HepG2 (cell line): ENCODE data around the gene FAF1. TPM values are rescaled to one million over a fixed set of nuclear protein-coding genes. Genes with fewer than 3 reads are reported as not detected.
A peak's percentile ranks its signal among the peaks of the same experiment; 100 is the strongest.

ENCODE experiments used
- HDAC1 ChIP-seq: sonication (generic); formaldehyde crosslinking; IDR thresholded peaks from 2 replicates; pipeline ENCODE4 v1.5.1; 2020; ENCODE audit warnings: mild to moderate bottlenecking, missing genetic modification reagents
- HOXA5 ChIP-seq: sonication (generic); formaldehyde crosslinking; IDR thresholded peaks from 2 replicates; pipeline ENCODE4 v1.4.0; 2020; ENCODE audit warnings: missing genetic modification reagents
- IRF2 ChIP-seq: IDR thresholded peaks from 2 replicates; pipeline ENCODE4 v1.6.1; 2018; ENCODE audit warnings: missing genetic modification reagents, missing compliant biosample characterization
- KDM1A ChIP-seq: IDR thresholded peaks from 2 replicates; pipeline ENCODE4 v1.6.1; 2016; ENCODE audit warnings: missing compliant biosample characterization
- MAZ ChIP-seq, 2 experiments: sonication (generic) in 1 of 2; formaldehyde crosslinking in 1 of 2; IDR thresholded peaks; 2 replicates each; pipeline versions ENCODE4 v1.5.0 to v1.6.1; 2012 to 2020; ENCODE audit warnings: low read depth in 2 of 2, mild to moderate bottlenecking in 2 of 2, borderline replicate concordance in 1 of 2, improper control_type of control experiment in 1 of 2, low read length in 1 of 2, missing genetic modification reagents in 1 of 2, moderate library complexity in 1 of 2
- RCOR2 ChIP-seq: IDR thresholded peaks from 2 replicates; pipeline ENCODE4 v1.6.1; 2016; ENCODE audit warnings: missing biosample characterization, missing genetic modification reagents
- TSC22D2 ChIP-seq: sonication (generic); formaldehyde crosslinking; IDR thresholded peaks from 2 replicates; pipeline ENCODE4 v1.5.1; 2020; ENCODE audit warnings: missing genetic modification reagents, mild to moderate bottlenecking, borderline replicate concordance
- YY1 ChIP-seq: IDR thresholded peaks from 2 replicates; pipeline ENCODE4 v1.6.1; 2011; ENCODE audit warnings: low read length, low read depth, moderate library complexity, mild to moderate bottlenecking; ENCODE audit not compliant: insufficient read depth, insufficient replicate concordance
- ZNF75D ChIP-seq: sonication (generic); formaldehyde crosslinking; IDR thresholded peaks from 2 replicates; pipeline ENCODE4 v1.8.1; 2023; ENCODE audit warnings: missing genetic modification reagents, mild to moderate bottlenecking, borderline replicate concordance
- polyA plus RNA-seq, 8 experiments: library from polyadenylated mRNA; depleted of rRNA in 3 of 8; stranded (reverse) in 7 of 8; unstranded in 1 of 8; fragments of >200 nt; fragmentation: Illumina TruSeq in 4 of 8; extraction: Trizol in 4 of 8; gene quantifications; 2 replicates each; pipeline versions ENCODE4 v1.2.1 to v1.2.3, GENCODE V29; 2011 to 2016; ENCODE audit warnings: low read depth in 4 of 8, missing spikeins in 1 of 8, mixed read lengths in 1 of 8; ENCODE audit not compliant: insufficient read depth in 1 of 8
- total RNA-seq, 5 experiments: library from RNA; depleted of rRNA; stranded (reverse); fragments of >200 nt; fragmentation: Illumina TruSeq; extraction: Trizol; gene quantifications; 2 replicates each; pipeline ENCODE4 v1.2.3, GENCODE V29; 2016; ENCODE audit warnings: low read depth in 1 of 5
- TF ChIP-seq, protein P1 (sequence below): sonication (generic); formaldehyde crosslinking; conservative IDR thresholded peaks from 2 replicates; pipeline ENCODE4 v1.8.0; 2022; ENCODE audit warnings: mild to moderate bottlenecking, moderate library complexity, missing genetic modification reagents
- TF ChIP-seq, protein P2 (sequence below): IDR thresholded peaks from 2 replicates; pipeline ENCODE4 v1.4.0; 2020; ENCODE audit warnings: mild to moderate bottlenecking, missing genetic modification reagents
- TF ChIP-seq, protein P3 (sequence below): IDR thresholded peaks from 2 replicates; pipeline ENCODE4 v1.6.1; 2016; ENCODE audit warnings: mild to moderate bottlenecking
- TF ChIP-seq, protein P4 (sequence below): sonication (generic); formaldehyde crosslinking; IDR thresholded peaks from 2 replicates; pipeline ENCODE4 v1.8.0; 2022; ENCODE audit warnings: missing genetic modification reagents, mild to moderate bottlenecking, moderate library complexity, borderline replicate concordance
- TF ChIP-seq, protein P5 (sequence below): sonication (generic); formaldehyde crosslinking; IDR thresholded peaks from 2 replicates; pipeline ENCODE4 v1.5.0; 2020; ENCODE audit warnings: missing genetic modification reagents

The FAF1 gene
- total and polyA plus RNA-seq, 2 of the 13 experiments (the other 11 are each of a cell fraction or from before 2014, with no cell fraction given) = 19.4 to 63.3 TPM

DNA sequence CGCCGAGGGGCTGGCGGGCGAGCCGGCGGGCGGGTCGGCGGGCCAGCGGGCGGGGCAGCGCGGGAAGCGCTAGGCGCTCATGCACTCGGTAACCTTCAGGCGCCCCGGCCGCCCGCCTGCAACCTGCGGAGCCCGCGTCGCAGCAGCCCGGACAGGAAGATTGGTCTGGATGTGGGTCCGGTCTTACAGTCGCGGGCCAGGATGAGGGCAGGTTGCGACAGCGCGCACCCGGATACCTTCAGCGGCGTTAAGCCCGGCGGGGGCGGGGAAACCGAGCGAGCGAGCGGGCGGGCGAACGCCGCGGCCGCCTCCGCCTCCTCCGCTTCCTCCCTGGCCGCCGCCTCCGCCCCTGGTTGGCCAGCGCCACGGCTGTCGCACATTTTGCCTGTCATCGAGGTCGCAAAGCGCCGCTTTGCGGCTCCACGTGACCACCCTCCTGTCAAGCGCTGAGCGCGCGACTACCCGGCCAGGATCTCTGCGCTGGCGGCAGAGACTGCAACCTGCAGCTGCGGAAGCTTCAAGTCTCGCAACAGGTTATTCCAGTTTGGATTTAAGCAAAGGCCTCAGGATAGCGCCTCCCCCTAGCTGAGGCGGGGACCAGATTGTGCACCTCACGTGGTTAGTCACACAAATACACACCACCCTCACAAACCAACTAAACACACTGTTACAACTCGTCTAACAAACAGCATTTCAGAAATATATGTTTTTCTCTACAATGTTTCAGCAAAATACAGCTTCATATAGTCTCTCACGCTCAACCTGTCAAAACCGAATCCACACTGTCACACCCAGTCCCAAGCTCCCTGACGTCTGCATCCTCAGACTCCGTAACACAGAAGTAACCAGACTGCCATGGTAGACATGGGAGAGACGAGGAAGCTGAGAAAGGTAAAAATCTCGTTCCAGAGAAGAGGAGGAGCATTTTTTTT is at the start of gene FAF1 (continued):
- TF ChIP-seq, protein P1, sequence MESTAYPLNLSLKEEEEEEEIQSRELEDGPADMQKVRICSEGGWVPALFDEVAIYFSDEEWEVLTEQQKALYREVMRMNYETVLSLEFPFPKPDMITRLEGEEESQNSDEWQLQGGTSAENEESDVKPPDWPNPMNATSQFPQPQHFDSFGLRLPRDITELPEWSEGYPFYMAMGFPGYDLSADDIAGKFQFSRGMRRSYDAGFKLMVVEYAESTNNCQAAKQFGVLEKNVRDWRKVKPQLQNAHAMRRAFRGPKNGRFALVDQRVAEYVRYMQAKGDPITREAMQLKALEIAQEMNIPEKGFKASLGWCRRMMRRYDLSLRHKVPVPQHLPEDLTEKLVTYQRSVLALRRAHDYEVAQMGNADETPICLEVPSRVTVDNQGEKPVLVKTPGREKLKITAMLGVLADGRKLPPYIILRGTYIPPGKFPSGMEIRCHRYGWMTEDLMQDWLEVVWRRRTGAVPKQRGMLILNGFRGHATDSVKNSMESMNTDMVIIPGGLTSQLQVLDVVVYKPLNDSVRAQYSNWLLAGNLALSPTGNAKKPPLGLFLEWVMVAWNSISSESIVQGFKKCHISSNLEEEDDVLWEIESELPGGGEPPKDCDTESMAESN (CRISPR knock-in tag) = 0 out of 2 replicates have a peak, but pooled peaks have one; percentile 76
- TF ChIP-seq RCOR2 (no peak), IRF2 (CRISPR knock-in tag) (peak; percentile 96), MAZ (IDR thresholded peaks at IDR 0.05; ENCODE audit: borderline replicate concordance, low read depth, low read length) (peak; percentile 83), MAZ (CRISPR knock-in tag; IDR thresholded peaks at IDR 0.05; ENCODE audit: low read depth) (peak; percentile 61), YY1 (peak; percentile 70), TSC22D2 (CRISPR knock-in tag) (peak; percentile 73; the same call in 1 of the 2 replicates), KDM1A (CRISPR knock-in tag) (no peak), ZNF75D (CRISPR knock-in tag) (no peak), HDAC1 (CRISPR knock-in tag) (peak; percentile 99), HOXA5 (CRISPR knock-in tag) (peak; percentile 55; the same call in 1 of the 2 replicates)
- TF ChIP-seq, protein P2, sequence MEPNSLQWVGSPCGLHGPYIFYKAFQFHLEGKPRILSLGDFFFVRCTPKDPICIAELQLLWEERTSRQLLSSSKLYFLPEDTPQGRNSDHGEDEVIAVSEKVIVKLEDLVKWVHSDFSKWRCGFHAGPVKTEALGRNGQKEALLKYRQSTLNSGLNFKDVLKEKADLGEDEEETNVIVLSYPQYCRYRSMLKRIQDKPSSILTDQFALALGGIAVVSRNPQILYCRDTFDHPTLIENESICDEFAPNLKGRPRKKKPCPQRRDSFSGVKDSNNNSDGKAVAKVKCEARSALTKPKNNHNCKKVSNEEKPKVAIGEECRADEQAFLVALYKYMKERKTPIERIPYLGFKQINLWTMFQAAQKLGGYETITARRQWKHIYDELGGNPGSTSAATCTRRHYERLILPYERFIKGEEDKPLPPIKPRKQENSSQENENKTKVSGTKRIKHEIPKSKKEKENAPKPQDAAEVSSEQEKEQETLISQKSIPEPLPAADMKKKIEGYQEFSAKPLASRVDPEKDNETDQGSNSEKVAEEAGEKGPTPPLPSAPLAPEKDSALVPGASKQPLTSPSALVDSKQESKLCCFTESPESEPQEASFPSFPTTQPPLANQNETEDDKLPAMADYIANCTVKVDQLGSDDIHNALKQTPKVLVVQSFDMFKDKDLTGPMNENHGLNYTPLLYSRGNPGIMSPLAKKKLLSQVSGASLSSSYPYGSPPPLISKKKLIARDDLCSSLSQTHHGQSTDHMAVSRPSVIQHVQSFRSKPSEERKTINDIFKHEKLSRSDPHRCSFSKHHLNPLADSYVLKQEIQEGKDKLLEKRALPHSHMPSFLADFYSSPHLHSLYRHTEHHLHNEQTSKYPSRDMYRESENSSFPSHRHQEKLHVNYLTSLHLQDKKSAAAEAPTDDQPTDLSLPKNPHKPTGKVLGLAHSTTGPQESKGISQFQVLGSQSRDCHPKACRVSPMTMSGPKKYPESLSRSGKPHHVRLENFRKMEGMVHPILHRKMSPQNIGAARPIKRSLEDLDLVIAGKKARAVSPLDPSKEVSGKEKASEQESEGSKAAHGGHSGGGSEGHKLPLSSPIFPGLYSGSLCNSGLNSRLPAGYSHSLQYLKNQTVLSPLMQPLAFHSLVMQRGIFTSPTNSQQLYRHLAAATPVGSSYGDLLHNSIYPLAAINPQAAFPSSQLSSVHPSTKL = peak; percentile 71
- TF ChIP-seq, protein P3, sequence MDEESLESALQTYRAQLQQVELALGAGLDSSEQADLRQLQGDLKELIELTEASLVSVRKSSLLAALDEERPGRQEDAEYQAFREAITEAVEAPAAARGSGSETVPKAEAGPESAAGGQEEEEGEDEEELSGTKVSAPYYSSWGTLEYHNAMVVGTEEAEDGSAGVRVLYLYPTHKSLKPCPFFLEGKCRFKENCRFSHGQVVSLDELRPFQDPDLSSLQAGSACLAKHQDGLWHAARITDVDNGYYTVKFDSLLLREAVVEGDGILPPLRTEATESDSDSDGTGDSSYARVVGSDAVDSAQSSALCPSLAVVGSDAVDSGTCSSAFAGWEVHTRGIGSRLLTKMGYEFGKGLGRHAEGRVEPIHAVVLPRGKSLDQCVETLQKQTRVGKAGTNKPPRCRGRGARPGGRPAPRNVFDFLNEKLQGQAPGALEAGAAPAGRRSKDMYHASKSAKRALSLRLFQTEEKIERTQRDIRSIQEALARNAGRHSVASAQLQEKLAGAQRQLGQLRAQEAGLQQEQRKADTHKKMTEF = peak; percentile 91
- TF ChIP-seq, protein P4, sequence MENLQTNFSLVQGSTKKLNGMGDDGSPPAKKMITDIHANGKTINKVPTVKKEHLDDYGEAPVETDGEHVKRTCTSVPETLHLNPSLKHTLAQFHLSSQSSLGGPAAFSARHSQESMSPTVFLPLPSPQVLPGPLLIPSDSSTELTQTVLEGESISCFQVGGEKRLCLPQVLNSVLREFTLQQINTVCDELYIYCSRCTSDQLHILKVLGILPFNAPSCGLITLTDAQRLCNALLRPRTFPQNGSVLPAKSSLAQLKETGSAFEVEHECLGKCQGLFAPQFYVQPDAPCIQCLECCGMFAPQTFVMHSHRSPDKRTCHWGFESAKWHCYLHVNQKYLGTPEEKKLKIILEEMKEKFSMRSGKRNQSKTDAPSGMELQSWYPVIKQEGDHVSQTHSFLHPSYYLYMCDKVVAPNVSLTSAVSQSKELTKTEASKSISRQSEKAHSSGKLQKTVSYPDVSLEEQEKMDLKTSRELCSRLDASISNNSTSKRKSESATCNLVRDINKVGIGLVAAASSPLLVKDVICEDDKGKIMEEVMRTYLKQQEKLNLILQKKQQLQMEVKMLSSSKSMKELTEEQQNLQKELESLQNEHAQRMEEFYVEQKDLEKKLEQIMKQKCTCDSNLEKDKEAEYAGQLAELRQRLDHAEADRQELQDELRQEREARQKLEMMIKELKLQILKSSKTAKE (CRISPR knock-in tag) = 0 out of 2 replicates have a peak, but pooled peaks have one; percentile 29
- TF ChIP-seq, protein P5, sequence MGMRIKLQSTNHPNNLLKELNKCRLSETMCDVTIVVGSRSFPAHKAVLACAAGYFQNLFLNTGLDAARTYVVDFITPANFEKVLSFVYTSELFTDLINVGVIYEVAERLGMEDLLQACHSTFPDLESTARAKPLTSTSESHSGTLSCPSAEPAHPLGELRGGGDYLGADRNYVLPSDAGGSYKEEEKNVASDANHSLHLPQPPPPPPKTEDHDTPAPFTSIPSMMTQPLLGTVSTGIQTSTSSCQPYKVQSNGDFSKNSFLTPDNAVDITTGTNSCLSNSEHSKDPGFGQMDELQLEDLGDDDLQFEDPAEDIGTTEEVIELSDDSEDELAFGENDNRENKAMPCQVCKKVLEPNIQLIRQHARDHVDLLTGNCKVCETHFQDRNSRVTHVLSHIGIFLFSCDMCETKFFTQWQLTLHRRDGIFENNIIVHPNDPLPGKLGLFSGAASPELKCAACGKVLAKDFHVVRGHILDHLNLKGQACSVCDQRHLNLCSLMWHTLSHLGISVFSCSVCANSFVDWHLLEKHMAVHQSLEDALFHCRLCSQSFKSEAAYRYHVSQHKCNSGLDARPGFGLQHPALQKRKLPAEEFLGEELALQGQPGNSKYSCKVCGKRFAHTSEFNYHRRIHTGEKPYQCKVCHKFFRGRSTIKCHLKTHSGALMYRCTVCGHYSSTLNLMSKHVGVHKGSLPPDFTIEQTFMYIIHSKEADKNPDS (CRISPR knock-in tag) = no peak
